Mesendoderm (in vitro differentiated cells): ENCODE measurements around the gene TMEM82.

Experiments used
- DNase-seq: peaks from one replicate; pipeline ENCODE4 v3.0.0; 2013
- H2AK5ac ChIP-seq: 2 replicates; pipeline ENCODE4 v1.6.1; 2013; ENCODE audit warnings: low read length, inconsistent platforms
- H2BK120ac ChIP-seq: 2 replicates; pipeline ENCODE4 v1.6.1; 2013; ENCODE audit warnings: low read depth, mild to moderate bottlenecking, low read length, moderate library complexity, mixed read lengths
- H2BK15ac ChIP-seq: replicated peaks from 2 replicates; pipeline ENCODE4 v1.6.1; 2013; ENCODE audit warnings: low read depth, mild to moderate bottlenecking, moderate library complexity
- H2BK5ac ChIP-seq: 2 replicates; pipeline ENCODE4 v1.6.1; 2013; ENCODE audit warnings: low read length, inconsistent platforms
- H3K18ac ChIP-seq: 2 replicates; pipeline ENCODE4 v1.6.1; 2013; ENCODE audit warnings: mild to moderate bottlenecking, low read length, mixed read lengths
- H3K23ac ChIP-seq: one replicate; pipeline ENCODE4 v1.6.1; 2013; ENCODE audit warnings: low read length
- H3K27ac ChIP-seq: 2 replicates; pipeline ENCODE4 v1.5.1; 2013; ENCODE audit warnings: low read depth, mild to moderate bottlenecking, inconsistent platforms, low read length, moderate library complexity
- H3K27me3 ChIP-seq: 2 replicates; pipeline ENCODE4 v1.6.1; 2013; ENCODE audit warnings: low read length, control low read depth, mild to moderate bottlenecking, inconsistent platforms; ENCODE audit not compliant: insufficient read depth, poor library complexity
- H3K36me3 ChIP-seq: 2 replicates; pipeline ENCODE4 v1.6.1; 2013; ENCODE audit warnings: low read length, inconsistent platforms; ENCODE audit not compliant: control insufficient read depth, insufficient read depth
- H3K4ac ChIP-seq: one replicate; pipeline ENCODE4 v1.6.1; 2013; ENCODE audit warnings: low read depth, mild to moderate bottlenecking, low read length, moderate library complexity
- H3K4me1 ChIP-seq: 2 replicates; pipeline ENCODE4 v1.6.1; 2013; ENCODE audit warnings: low read depth, low read length, inconsistent platforms; ENCODE audit not compliant: control insufficient read depth
- H3K4me2 ChIP-seq: 2 replicates; pipeline ENCODE4 v1.6.1; 2013; ENCODE audit warnings: low read length
- H3K4me3 ChIP-seq: 2 replicates; pipeline ENCODE4 v1.5.1; 2013; ENCODE audit warnings: mild to moderate bottlenecking, low read length
- H3K56ac ChIP-seq: one replicate; pipeline ENCODE4 v1.6.1; 2013; ENCODE audit warnings: low read length
- H3K79me1 ChIP-seq: 2 replicates; pipeline ENCODE4 v1.6.1; 2013; ENCODE audit warnings: low read length, inconsistent platforms
- H3K79me2 ChIP-seq: 2 replicates; pipeline ENCODE4 v1.6.1; 2013; ENCODE audit warnings: mild to moderate bottlenecking, low read length; ENCODE audit not compliant: control insufficient read depth, insufficient read depth
- H3K9ac ChIP-seq: 2 replicates; pipeline ENCODE4 v1.6.1; 2013; ENCODE audit warnings: low read length, inconsistent platforms
- H4K5ac ChIP-seq: one replicate; pipeline ENCODE4 v1.6.1; 2013; ENCODE audit warnings: low read length
- H4K8ac ChIP-seq: one replicate; pipeline ENCODE4 v1.6.1; 2013; ENCODE audit warnings: low read depth, mild to moderate bottlenecking, control low read depth, low read length, moderate library complexity
- WGBS: extraction: QIAGEN DNeasy Blood & Tissue Kit; methylation state at CpG from one replicate; pipeline ENCODE4 v1.1.7; 2013; ENCODE audit warnings: low lambda C conversion rate, missing lambda C conversion rate; ENCODE audit not compliant: insufficient coverage; ENCODE audit errors: extremely low coverage; 5-methylcytosine and 5-hydroxymethylcytosine counted together

The TMEM82 gene

GRCh38 chr1:15737324-15738319 is 4.7 kb upstream of the TMEM82 start:
- H3K4me3 ChIP-seq: no peak overlapping the region
- H3K18ac ChIP-seq: no peak overlapping the region
- no peaks in the 10 kb centered on the region for H3K27me3 ChIP-seq
- H3K4ac ChIP-seq: no peak overlapping the region
- no CpG with 5 or more reads among the region's 20 CpGs for WGBS
- no peak overlapping the region for H2BK120ac ChIP-seq
- no peak overlapping the region for H3K27ac ChIP-seq
- no peak overlapping the region for H2BK5ac ChIP-seq
- H4K5ac ChIP-seq: no peak overlapping the region
- no peaks in the 10 kb centered on the region for H3K79me1 ChIP-seq
- H3K9ac ChIP-seq: no peak overlapping the region
- no peaks in the 10 kb centered on the region for H3K79me2 ChIP-seq
- H2BK15ac ChIP-seq: no peak overlapping the region
- no peak overlapping the region for H2AK5ac ChIP-seq
- H3K56ac ChIP-seq: no peak overlapping the region
- DNase-seq: no peak
- H3K4me2 ChIP-seq: no peak overlapping the region
- H3K23ac ChIP-seq: no peak overlapping the region
- H3K4me1 ChIP-seq: no peaks in the 10 kb centered on the region
- H4K8ac ChIP-seq: no peak overlapping the region
- no peaks in the 10 kb centered on the region for H3K36me3 ChIP-seq

GRCh38 chr1:15738416-15739113 is 3.7 kb upstream of the TMEM82 start:
- Histone ChIP-seq H2BK5ac (no peak overlapping the region), H3K27me3 (no peaks in the 10 kb centered on the region), H3K79me1 (no peaks in the 10 kb centered on the region), H2AK5ac (no peak overlapping the region), H3K4me2 (no peak overlapping the region), H3K4ac (no peak overlapping the region), H3K9ac (no peak overlapping the region), H3K23ac (no peak overlapping the region), H3K4me3 (no peak overlapping the region), H3K27ac (no peak overlapping the region), H3K36me3 (no peaks in the 10 kb centered on the region), H3K18ac (no peak overlapping the region), H2BK120ac (no peak overlapping the region), H3K4me1 (no peaks in the 10 kb centered on the region), H4K8ac (no peak overlapping the region), H2BK15ac (no peak overlapping the region), H4K5ac (no peak overlapping the region), H3K56ac (no peak overlapping the region), H3K79me2 (no peaks in the 10 kb centered on the region)
- no CpG with 5 or more reads among the region's 15 CpGs for WGBS
- DNase-seq: no peak

GRCh38 chr1:15739259-15739658 is 3.0 kb upstream of the TMEM82 start:
- H3K9ac ChIP-seq: no peak overlapping the region
- H3K4me2 ChIP-seq: no peak overlapping the region
- H4K5ac ChIP-seq: no peak overlapping the region
- no peak overlapping the region for H3K18ac ChIP-seq
- no CpG with 5 or more reads among the region's 16 CpGs for WGBS
- H3K56ac ChIP-seq: no peak overlapping the region
- no peaks in the 10 kb centered on the region for H3K36me3 ChIP-seq
- no peaks in the 10 kb centered on the region for H3K4me1 ChIP-seq
- no peak for DNase-seq
- H3K27ac ChIP-seq: no peak overlapping the region
- no peak overlapping the region for H4K8ac ChIP-seq
- H3K23ac ChIP-seq: no peak overlapping the region
- no peak overlapping the region for H3K4ac ChIP-seq
- no peak overlapping the region for H2AK5ac ChIP-seq
- H3K79me2 ChIP-seq: no peaks in the 10 kb centered on the region
- no peak overlapping the region for H2BK5ac ChIP-seq
- no peaks in the 10 kb centered on the region for H3K79me1 ChIP-seq
- no peak overlapping the region for H3K4me3 ChIP-seq
- H2BK120ac ChIP-seq: no peak overlapping the region
- H3K27me3 ChIP-seq: no peaks in the 10 kb centered on the region
- H2BK15ac ChIP-seq: no peak overlapping the region

DNA sequence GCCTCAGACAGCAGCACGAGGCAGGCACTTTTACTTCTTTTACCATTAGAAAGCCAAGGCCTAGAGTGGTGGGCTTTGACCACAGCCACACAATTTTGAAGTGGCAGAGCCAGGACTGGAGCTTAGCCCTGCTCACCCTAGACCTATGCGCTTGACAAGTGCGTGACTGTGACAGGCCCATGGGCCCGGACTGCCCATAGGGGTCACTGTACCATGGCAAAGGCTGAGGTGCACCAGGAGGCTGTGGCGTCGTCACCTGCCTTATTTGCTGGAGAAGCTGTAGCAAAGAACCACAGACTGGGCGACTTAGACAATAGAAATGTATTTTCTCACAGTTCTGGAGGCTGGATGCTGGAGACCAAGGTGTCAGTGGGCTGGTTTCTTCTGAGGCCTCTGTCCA is 2.6 kb upstream of the TMEM82 start:
- H3K4me2 ChIP-seq: no peak overlapping the region
- no peaks in the 10 kb centered on the region for H3K79me1 ChIP-seq
- H3K18ac ChIP-seq: no peak overlapping the region
- no peak overlapping the region for H3K23ac ChIP-seq
- H4K8ac ChIP-seq: no peak overlapping the region
- no peak overlapping the region for H2AK5ac ChIP-seq
- no peaks in the 10 kb centered on the region for H3K36me3 ChIP-seq
- no peak overlapping the region for H4K5ac ChIP-seq
- no peak overlapping the region for H3K4ac ChIP-seq
- no peak overlapping the region for H3K9ac ChIP-seq
- no peak overlapping the region for H3K56ac ChIP-seq
- no peak overlapping the region for H2BK5ac ChIP-seq
- H2BK15ac ChIP-seq: no peak overlapping the region
- no peaks in the 10 kb centered on the region for H3K27me3 ChIP-seq
- no peaks in the 10 kb centered on the region for H3K4me1 ChIP-seq
- H2BK120ac ChIP-seq: no peak overlapping the region
- H3K4me3 ChIP-seq: no peak overlapping the region
- H3K79me2 ChIP-seq: no peaks in the 10 kb centered on the region
- no peak for DNase-seq
- H3K27ac ChIP-seq: no peak overlapping the region
- WGBS: no CpG with 5 or more reads among the region's 7 CpGs

GRCh38 chr1:15740924-15741850 is 1.1 kb upstream of the TMEM82 start:
- H3K79me1 ChIP-seq: no peaks in the 10 kb centered on the region
- no CpG with 5 or more reads among the region's 27 CpGs for WGBS
- H3K4me2 ChIP-seq: no peak overlapping the region
- no peak overlapping the region for H3K23ac ChIP-seq
- H4K5ac ChIP-seq: no peak overlapping the region
- H3K4me1 ChIP-seq: no peaks in the 10 kb centered on the region
- peak; percentile 90 for DNase-seq
- H2BK5ac ChIP-seq: no peak overlapping the region
- H3K9ac ChIP-seq: no peak overlapping the region
- no peak overlapping the region for H3K27ac ChIP-seq
- no peak overlapping the region for H2BK15ac ChIP-seq
- H3K4me3 ChIP-seq: no peak overlapping the region
- no peaks in the 10 kb centered on the region for H3K36me3 ChIP-seq
- H3K56ac ChIP-seq: peak overlapping the region; percentile 38
- H2AK5ac ChIP-seq: no peak overlapping the region
- no peak overlapping the region for H3K4ac ChIP-seq
- H3K79me2 ChIP-seq: no peaks in the 10 kb centered on the region
- no peaks in the 10 kb centered on the region for H3K27me3 ChIP-seq
- H2BK120ac ChIP-seq: no peak overlapping the region
- H3K18ac ChIP-seq: no peak overlapping the region
- no peak overlapping the region for H4K8ac ChIP-seq
